ENCODE measurements around the gene DCTN5.
A peak's percentile ranks its signal among the peaks of the same experiment; 100 is the strongest.
"Not testable (repeated sequence)": the region's sequence is repeated elsewhere in the genome, so short reads cannot be mapped to it uniquely, and the experiment has no call there.

DCTN5 gene

DNA sequence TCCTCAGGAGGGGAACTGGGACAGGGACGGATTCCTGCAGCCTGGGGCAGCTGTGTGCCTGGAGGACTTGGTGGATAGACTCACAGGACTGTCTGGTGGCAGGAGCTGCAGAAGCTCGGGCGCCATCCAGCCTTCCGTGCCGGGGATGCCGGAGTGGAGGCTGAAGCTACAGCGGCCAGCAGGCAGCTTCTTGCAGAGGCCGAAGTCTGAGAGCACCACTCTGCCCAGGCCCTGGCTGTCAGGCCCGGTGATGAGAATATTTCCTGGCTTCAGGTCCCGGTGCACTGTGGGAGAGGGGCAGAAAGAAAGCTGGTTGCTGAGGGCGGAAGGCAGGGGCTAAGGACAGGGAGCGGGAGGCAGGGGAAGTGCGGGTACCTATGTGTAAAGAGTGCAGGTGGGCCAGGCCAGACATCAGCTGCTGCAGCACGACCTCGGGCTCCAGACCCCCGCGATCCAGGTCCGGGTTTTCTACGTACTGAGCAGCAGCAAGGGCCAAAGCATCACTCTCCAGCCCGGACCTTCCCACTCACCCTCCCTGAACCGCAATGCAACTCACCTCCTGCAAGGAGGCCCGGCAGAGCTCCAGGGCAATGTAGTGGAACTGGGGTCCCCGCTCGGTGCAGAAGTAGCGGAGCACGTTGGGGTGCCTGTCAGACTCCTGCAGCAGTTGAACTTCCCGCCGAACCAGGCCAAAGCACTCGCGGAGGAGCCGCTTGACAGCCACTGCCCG, 53.5 kb downstream of the DCTN5 start:
- no peak for DNase-seq

DNA sequence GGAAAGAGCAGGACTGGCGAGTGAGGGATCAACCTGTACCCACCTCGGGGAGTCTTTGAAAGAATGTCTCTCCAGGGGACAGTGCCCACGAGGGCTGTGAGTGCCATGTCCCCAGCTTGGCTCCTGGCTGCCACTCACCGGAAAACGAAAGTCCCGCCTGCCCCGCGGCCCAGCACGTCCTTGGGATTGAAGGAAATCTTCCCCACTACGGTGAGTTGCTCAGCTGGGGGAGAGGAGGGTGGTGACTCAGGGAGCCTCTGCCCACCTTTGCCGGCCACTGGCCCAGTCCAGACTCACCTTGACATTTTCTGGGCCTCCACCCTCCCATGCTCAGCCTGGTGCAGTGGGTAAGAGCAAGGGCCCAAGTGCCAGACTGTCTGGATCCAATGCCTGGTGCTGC, 54.5 kb downstream of the DCTN5 start:
- no peak for DNase-seq

DNA sequence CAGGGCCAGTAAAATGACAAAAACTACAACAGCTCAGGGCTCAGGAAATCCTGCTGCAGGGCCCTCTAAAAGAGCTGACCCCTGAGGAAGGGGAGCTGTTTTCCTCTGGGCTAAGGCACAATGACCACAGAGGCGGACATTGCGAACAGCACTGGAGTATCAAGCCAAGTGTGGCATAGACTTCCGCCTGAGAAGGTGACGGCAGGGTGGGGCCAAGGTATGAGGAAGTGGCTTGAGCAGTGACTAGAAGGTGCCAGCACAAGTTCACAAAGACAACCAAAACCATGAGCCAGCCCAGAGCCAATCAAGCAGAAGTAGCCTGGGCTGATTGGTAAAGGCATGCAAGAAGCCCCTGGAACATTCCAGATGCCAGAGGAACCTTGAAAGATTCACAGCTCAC, 57.8 kb downstream of the DCTN5 start:
- peak; percentile 29 for DNase-seq

DNA sequence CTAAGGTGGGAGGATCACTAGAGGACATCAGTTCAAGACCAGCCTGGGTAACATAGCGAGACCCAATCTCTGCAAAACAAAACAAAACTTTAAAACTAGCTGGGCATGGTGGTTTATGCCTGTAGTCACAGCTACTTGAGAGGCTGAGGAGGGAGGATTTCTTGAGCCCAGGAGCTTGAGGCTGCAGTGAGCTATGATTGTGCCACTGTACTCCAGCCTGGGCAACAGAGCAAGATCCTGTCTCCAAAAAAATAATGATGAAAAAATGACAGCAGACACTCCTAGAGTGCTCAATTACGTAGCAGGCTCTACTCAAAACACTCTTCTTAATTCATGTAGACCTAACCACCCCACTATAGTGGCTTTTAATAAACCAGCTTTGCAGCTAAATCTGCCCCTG, 58.8 kb downstream of the DCTN5 start:
- DNase-seq = no peak

DNA sequence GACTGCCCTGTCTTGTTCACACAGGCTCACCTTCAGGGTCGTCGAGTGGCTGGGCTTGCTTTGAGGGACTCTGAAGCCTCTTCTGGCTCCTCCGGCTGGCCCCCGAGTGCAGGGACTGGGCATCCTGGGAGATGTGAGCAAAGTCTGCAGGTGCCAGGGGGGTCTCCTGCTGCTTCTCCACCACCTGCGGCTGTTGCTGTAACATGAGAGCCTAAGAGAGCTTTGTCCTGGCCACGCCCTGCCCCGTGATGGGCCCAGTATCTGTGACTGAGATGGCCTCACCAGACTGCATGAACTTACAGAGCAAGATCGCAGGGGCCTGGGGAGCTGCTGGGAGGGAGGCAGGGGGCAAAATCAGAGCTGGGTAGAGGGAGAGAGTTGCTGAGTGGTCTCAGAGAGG, 59.2 kb downstream of the DCTN5 start:
- no peak for DNase-seq

DNA sequence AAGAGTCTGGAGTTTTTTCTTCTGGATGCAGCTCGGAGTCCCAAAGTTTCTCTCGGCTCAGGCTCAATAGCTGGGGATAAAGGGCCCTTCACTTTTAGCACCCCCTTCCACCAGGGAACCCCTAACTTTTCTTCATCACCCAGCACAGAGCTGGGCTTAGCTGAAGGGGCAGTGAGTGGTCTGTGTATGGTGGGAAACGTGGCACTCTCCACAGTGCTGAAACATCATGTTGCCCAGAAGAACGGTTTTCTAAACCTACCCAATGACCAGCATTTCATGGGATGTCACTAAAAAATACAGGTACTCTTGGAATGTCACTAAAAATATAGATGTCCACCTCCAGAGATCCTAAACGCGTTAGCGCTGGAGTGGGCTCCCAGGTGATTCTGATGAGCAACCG, 59.8 kb downstream of the DCTN5 start:
- no peak for DNase-seq

DNA sequence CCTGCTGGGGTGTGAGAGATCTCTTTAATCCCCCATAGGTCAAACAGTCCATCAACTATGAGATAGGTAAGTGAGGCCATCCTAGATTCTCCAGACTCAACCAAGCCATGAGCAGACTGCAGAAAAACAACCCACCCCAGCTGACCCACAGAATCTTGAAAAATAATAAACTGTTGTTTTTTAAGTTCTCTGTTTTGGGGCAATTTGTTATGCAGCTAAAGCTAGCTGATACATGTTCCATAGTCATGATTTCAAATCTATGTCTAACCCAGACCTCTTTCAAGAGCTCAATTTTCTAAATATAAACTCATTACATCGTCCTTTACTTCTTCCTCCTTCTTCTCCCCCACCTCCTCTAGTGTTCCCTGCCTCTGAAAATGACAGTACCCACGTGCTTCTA, 61.7 kb downstream of the DCTN5 start:
- DNase-seq = no peak

DNA sequence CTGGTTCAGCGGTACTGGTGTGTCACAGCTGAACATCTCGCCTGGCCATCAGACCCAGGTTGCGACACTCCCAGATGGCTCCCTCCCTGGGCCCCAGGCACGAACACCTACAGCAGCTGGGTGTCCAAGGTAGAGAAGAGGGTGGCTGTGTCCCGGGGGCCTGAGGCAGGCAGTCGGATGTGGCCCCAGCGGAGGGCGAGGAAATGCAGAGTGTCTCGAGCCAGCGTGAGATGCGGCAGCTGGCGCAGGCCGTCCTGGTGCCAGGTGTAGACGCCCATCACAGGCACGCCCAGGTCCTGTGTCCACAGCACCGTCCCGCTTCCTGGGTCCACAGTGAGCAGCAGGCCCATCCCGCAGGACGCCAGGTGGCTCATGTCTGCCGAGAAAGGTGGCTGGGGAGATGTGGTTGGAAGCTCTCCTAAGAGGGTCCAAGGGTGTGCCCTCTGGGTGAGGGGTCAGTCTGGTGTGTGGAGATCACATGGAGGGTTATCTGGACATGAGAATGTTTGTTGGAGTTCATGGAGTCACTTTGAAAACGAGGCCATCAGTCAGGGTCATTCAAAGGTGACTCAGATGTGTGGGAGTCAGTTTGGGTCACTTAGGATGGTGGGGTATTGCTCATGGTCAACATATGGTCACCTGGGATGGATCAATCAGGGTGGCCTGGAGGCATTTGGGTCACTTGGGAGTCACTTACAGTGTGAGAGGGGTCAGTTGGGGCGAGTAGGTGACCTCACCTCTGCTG, 63.7 kb downstream of the DCTN5 start:
- no peak for DNase-seq

DNA sequence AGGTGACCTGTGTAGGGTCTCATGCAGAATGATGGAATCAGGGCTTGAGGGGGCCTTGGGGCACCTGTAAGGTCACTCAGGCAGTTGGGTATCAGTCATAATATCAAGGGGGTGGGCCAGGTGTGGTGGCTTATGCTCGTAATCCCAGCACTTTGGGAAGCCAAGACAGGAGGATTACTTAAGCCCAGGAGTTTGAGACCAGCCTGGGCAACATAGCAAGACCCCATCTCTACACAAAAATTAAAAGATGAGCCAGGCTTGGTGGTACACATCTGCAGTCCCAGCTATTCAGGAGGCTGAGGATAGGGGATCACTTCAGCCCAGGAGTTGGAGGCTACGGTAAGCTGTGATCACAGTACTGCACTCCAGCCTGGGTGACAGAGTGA, 64.2 kb downstream of the DCTN5 start:
- no peak for DNase-seq

DNA sequence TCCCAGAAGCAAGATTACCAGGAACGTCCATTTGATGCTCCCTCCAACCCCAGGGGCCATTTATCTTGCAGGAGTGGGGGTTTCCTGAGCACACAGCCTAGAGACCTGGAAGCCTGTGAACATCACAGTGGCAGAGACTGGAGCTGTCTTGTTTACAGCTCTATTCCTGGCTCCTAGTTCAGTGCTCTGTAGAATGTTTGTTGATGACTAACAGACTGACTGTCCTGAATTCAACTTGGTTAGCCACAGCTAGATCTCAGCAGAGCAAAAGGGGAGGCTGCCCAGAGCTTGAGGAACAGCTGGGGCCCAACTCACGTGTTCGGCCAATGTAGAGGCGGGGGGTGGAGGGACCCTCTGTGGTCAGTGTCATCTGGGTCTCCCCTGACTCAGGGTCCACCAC, 65.2 kb downstream of the DCTN5 start:
- no peak for DNase-seq

DNA sequence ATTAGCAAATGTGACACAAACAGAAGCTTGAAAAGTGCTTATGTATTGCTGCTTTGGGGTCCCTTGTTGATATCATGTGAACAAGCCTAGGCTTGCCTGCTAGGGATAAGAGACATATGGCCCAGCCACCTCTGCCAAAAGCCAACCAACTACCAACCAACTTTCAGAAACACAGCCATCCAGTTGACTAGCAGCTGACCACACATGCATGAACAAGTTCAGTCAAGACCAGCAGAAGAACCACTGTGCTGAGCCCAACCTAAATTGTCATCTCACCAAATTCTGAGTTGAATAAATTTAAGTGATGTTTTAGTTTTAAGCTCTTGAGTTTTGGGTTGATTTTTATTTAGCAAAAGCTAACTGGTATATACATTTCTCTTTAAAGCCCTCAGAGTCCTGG, 68.3 kb downstream of the DCTN5 start:
- no peak for DNase-seq

DNA sequence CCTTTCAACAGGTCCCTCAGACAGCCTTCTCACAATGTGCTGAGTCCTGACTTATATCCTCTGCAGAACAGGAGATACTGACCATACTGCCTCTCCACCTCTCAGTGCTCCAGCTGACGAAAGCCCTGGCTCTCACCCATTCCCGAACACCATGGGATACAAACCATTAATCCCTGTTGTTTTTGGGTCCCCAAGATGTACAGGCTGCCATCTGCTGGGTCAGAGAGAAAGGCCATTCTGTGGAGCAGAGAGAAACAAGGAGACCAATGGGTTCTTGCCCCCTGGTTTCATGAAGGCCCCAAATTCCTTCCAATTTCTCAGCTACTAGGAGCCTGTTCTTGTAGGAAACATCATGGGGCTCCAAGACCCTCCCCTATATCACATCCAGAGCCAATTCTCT, 68.7 kb downstream of the DCTN5 start:
- no peak for DNase-seq

DNA sequence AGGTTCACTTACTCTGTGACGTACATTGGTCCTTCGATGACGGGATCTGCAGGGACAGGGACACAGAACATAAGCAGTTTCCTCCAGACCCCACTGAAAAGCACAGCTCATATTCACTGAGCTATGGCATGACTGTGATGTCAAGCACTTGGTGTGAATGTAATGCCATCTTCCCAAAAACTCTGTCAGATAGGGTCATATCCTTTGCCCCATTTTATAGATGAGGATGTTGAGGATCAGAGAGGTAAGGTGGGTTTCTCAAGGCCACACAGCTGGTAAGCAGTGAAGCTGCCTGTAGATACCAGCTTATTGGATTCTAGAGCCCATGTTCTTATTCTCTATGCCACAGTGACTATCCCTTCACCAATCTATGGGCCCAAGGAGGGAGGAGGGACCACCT, 69.2 kb downstream of the DCTN5 start:
- DNase-seq = no peak

DNA sequence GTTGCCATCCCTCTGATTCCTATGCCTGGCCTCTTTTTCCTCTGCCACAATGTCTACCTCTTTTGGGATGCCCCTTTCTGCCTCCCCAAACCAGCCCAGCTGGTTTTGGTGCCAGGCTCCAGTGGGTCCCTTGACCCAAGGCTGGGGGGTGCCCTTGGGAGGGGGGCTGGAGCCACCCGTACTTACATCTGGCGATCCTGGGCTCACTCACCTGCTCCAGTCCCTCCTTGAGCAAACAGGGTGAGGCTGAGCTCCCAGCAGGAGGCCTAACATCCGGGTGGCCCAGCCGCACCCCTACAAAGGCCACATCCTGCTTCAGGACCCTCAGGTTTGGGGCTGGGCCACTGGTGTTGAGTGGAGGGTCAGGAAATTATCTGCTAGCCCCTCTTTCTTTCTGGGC, 70.5 kb downstream of the DCTN5 start:
- DNase-seq = no peak

DNA sequence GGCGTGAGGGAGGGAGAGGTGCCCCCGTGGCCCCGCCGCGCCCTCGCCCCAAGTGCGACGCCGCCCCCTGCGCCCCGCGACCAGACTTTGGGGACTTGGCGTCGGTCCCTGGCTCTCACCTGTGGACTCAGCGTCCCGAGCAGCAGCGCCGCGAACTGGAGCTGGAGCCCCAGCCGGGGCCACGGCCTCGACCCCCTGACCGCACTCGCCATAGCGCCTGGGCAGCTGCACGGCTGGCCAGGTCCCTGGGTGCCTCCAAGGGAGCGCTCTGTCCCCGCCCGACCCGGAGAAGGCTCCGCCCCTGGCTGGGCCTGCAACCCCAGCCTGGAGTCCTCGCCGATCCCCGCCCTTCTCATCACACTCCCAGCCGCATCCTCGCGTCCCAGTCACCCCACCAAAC, 71.7 kb downstream of the DCTN5 start, which contains the start of gene ERN2:
Gene ERN2 (minus strand): TSS at position 247 of the 400 bp plus-strand sequence. CDS start 35 bp downstream, at position 212.
- no peak for DNase-seq

DNA sequence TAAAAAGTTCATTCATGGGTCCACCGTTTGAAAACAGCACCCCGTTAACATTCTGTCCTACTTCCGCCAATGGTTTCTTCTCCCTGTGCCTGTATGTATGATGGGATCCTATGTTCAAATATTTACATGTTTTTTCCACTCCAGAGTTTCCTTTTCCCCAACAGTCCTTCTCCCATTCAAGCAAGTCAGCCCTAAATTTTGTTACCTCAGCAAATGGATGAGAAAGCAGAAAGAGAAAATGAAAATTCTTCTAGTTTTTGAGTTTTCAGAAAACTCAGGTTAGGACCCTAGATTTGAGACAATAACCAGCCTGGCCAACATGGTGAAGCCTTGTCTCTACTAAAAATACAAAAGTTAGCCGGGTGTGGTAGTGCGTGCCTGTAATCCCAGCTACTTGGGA, 75.2 kb downstream of the DCTN5 start:
- no peak for DNase-seq

DNA sequence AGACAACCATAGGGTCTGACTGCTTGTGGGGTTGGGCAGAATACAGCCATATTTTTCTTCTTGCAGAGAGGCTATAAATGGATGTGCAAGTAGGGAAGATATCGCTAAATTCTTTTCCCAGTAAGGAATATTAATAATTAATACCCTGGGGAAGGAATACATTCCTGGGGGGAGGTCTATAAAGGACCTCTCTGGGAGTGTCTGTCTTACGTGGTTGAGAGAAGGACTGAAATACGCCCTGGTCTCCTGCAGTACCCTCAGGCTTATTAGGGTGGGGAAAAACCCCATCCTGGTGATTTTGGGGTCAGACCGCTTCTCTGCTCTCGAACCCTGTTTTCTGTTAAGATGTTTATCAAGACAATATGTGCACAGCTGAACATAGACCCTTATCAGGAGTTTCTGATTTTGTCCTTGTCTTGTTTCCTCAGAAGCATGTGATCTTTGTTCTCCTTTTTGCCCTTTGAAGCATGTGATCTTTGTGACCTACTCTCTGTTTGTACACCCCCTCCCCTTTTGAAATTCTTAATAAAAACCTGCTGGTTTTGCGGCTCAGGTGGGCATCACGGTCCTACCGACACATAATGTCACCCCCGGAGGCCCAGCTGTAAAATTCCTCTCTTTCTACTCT, 81.5 kb downstream of the DCTN5 start:
- not testable (repeated sequence) for DNase-seq

DNA sequence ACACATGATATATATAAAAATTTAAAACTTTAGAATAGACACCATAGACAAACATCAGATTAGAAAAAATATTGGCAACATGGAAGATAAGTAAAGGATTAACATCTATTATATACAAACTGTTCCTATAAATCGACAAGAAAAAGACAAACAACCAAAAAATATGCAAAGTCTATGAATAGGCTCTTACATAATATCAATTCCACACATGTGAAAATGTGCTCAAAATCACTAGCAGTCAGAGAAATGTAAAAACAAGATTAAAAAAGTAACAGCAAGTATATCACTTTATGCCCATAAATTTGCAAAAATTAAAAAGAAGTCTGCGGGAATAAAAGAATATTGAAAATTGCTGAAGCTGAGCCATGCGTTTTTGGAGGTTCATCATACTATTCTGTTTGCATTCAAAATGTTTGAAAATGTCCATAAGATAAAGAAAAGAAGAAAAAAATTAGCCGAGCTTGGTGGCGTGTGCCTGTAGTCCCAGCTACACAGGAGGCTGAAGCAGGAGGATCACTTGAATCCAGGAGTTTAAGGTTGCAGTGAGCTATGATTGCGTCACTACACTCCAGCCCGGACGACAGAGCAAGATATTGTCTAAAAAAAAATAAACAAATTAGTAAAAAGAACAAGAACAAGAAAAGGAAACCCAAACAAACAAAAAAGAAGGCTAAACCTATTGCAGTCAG, 83.0 kb downstream of the DCTN5 start:
- no peak for DNase-seq

DNA sequence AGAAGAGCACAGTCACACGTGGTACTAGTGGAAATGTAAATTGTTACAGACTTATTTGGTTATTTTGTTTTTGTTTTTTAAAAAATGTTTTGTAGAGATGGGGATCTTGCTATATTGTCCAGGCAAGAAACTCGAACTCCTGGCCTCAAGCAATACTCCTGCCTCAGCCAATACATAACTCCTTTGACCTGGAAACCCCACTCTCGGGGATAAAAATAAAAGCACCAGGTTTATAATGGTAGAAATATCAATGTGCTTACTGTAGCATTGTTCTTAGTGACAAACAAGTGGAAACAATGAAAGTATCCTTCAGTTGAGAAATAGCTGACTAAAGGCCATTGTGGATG, 83.5 kb downstream of the DCTN5 start:
- DNase-seq = no peak

DNA sequence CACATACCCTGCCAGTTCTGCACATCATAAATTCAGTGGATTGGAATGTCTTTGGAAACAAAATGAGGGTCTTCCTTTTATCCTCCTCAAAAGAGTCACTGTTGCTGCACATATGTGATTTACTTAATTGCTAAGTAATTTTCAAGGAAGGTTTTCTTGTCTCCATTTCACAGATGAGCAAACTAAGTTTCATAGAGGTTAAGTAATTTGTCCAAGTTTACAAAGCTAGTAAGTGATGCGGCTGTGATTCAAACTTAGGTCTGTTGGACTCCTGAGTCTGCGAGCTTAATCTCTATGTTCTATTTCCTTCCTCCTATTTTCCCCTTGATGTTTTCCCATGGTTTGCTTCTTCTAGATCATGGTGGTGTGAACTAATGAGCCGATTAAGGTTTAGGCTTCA, 85.4 kb downstream of the DCTN5 start:
- DNase-seq = no peak
